ENCODE data around the gene GAN. TPM values are rescaled to one million over a fixed set of nuclear protein-coding genes. Genes with fewer than 3 reads are reported as not detected.

Gene GAN
- total and polyA plus RNA-seq, 2 of the 4 experiments (the other 2 are of a cell fraction) = 1.1 to 5.7 TPM

Other genes starting within 250 kb of the GAN start
- under 0.01 and 0.72 TPM in 2 replicates for gene C16orf46, start 237.7 kb upstream of the GAN start, total RNA-seq (2012; rRNA removed)
- gene C16orf46, start 237.7 kb upstream of the GAN start, polyA plus RNA-seq (2012; rRNA removed) = 0.27 and 0.55 TPM in 2 replicates
- 9.3 and 19.7 TPM in 2 replicates for gene GCSH, start 218.6 kb upstream of the GAN start, total RNA-seq (2012; rRNA removed)
- 19.5 and 21.2 TPM in 2 replicates for gene GCSH, start 218.6 kb upstream of the GAN start, polyA plus RNA-seq (2012; rRNA removed)
- not detected in 2 replicates for gene BCO1, start 76.3 kb upstream of the GAN start, total RNA-seq (2012; rRNA removed)
- not detected in 2 replicates for gene BCO1, start 76.3 kb upstream of the GAN start, polyA plus RNA-seq (2012; rRNA removed)
- gene CMIP, start 129.8 kb downstream of the GAN start, total RNA-seq (2012; rRNA removed) = 3.2 and 3.9 TPM in 2 replicates
- 10.2 and 11.6 TPM in 2 replicates for gene CMIP, start 129.8 kb downstream of the GAN start, polyA plus RNA-seq (2012; rRNA removed)

Measured in IMR-90 (cell line).